Neural cell (in vitro differentiated cells): ENCODE data around the gene GATB. TPM values are rescaled to one million over a fixed set of nuclear protein-coding genes. Genes with fewer than 3 reads are reported as not detected.
A peak's percentile ranks its signal among the peaks of the same experiment; 100 is the strongest.

Source experiments
- H2AFZ ChIP-seq: fragments of 200-600, 300-800 bp; sonication (generic), shearing (Covaris generic); 2 replicates; pipeline ENCODE4 v1.6.0; 2014; ENCODE audit warnings: low read depth, mild to moderate bottlenecking, antibody characterized with exemption, low read length, moderate library complexity
- H3F3A ChIP-seq: fragments of 200-600 bp; shearing (Covaris generic); 2 replicates; pipeline ENCODE4 v1.6.1; 2016; ENCODE audit warnings: mild to moderate bottlenecking, moderate library complexity, mixed read lengths, antibody characterized with exemption, low read length; ENCODE audit not compliant: insufficient read depth, poor library complexity, severe bottlenecking
- H3K27ac ChIP-seq: fragments of 200-600, 300-800 bp; sonication (generic), shearing (Covaris generic); 2 replicates; pipeline ENCODE4 v1.5.1; 2014; ENCODE audit warnings: mild to moderate bottlenecking, low read length, moderate library complexity
- H3K27me3 ChIP-seq: fragments of 300-800, 200-600 bp; sonication (generic), shearing (Covaris generic); 2 replicates; pipeline ENCODE4 v1.6.0; 2014; ENCODE audit warnings: mild to moderate bottlenecking, low read depth, low read length, moderate library complexity; ENCODE audit not compliant: insufficient read depth
- H3K36me3 ChIP-seq: fragments of 300-800, 200-600 bp; sonication (generic), shearing (Covaris generic); 2 replicates; pipeline ENCODE4 v1.5.1; 2014; ENCODE audit warnings: mild to moderate bottlenecking, antibody characterized with exemption, low read length, moderate library complexity; ENCODE audit not compliant: insufficient read depth
- H3K4me2 ChIP-seq: fragments of 300-800, 200-600 bp; sonication (generic), shearing (Covaris generic); 2 replicates; pipeline ENCODE4 v1.6.0; 2014; ENCODE audit warnings: mild to moderate bottlenecking, low read length
- H3K4me3 ChIP-seq: fragments of 300-800, 200-600 bp; sonication (generic), shearing (Covaris generic); 2 replicates; pipeline ENCODE4 v1.5.1; 2014; ENCODE audit warnings: mild to moderate bottlenecking, low read length, moderate library complexity
- H3K79me2 ChIP-seq: fragments of 200-600 bp; shearing (Covaris generic); replicated peaks from 2 replicates; pipeline ENCODE4 v1.6.0; 2014; ENCODE audit warnings: mild to moderate bottlenecking, low read length, moderate library complexity; ENCODE audit not compliant: insufficient read depth
- H3K9ac ChIP-seq: fragments of 300-800, 200-600 bp; sonication (generic), shearing (Covaris generic); 2 replicates; pipeline ENCODE4 v1.6.1; 2016; ENCODE audit warnings: mild to moderate bottlenecking, low read length, mixed read lengths
- H3K9me2 ChIP-seq: fragments of 200-600 bp; shearing (Covaris generic); 2 replicates; pipeline ENCODE4 v1.6.1; 2016; ENCODE audit warnings: mild to moderate bottlenecking, low read length, mixed read lengths; ENCODE audit not compliant: insufficient read depth
- H3K9me3 ChIP-seq: fragments of 200-600, 300-800 bp; sonication (generic), shearing (Covaris generic); 2 replicates; pipeline ENCODE4 v1.6.1; 2016; ENCODE audit warnings: mild to moderate bottlenecking, mixed run types, low read length, moderate library complexity, mixed read lengths
- H4K20me1 ChIP-seq: fragments of 200-600 bp; shearing (Covaris generic); 2 replicates; pipeline ENCODE4 v1.6.1; 2016; ENCODE audit warnings: mild to moderate bottlenecking, mixed run types; ENCODE audit not compliant: insufficient read depth
- CTCF ChIP-seq: fragments of 450-650 bp; IDR thresholded peaks from 2 replicates; pipeline ENCODE4 v1.5.1; 2014; ENCODE audit warnings: antibody characterized with exemption, mild to moderate bottlenecking, moderate library complexity; ENCODE audit not compliant: poor library complexity, severe bottlenecking
- EP300 ChIP-seq: fragments of 450-650 bp; conservative IDR thresholded peaks from 2 replicates; pipeline ENCODE4 v1.6.1; 2014; ENCODE audit warnings: antibody characterized with exemption, mild to moderate bottlenecking, moderate library complexity; ENCODE audit not compliant: poor library complexity, severe bottlenecking
- EZH2 ChIP-seq: fragments of 200-600, 300-800 bp; shearing (Covaris generic), sonication (generic); IDR thresholded peaks from 2 replicates; pipeline ENCODE4 v1.6.1; 2014; ENCODE audit warnings: antibody characterized with exemption, low read length, borderline replicate concordance, mild to moderate bottlenecking; ENCODE audit not compliant: insufficient read depth, poor library complexity, severe bottlenecking
- MXI1 ChIP-seq: fragments of 450-650 bp; conservative IDR thresholded peaks from 2 replicates; pipeline ENCODE4 v1.6.1; 2014; ENCODE audit warnings: antibody characterized with exemption, mild to moderate bottlenecking; ENCODE audit not compliant: poor library complexity, severe bottlenecking
- RAD21 ChIP-seq: fragments of 450-650 bp; conservative IDR thresholded peaks from 2 replicates; pipeline ENCODE4 v1.6.1; 2014; ENCODE audit warnings: antibody characterized with exemption, mild to moderate bottlenecking, moderate library complexity
- REST ChIP-seq: IDR thresholded peaks from 2 replicates; pipeline ENCODE4 v1.6.1; 2012; ENCODE audit warnings: borderline replicate concordance
- SMC3 ChIP-seq: fragments of 450-650 bp; conservative IDR thresholded peaks from 2 replicates; pipeline ENCODE4 v1.6.1; 2014; ENCODE audit warnings: antibody characterized with exemption, mild to moderate bottlenecking, moderate library complexity; ENCODE audit not compliant: poor library complexity
- TAF1 ChIP-seq: IDR thresholded peaks from 2 replicates; pipeline ENCODE4 v1.6.1; 2012; ENCODE audit warnings: low read depth
- polyA plus RNA-seq: library from polyadenylated mRNA; depleted of rRNA; stranded (reverse); fragments of >200 nt; gene quantifications from 2 replicates; pipeline ENCODE4 v1.2.3, GENCODE V29; 2014

The GATB gene
- polyA plus RNA-seq, 1 donor from 2014 or later, result 15.3 TPM

GRCh38 chr4:151678048-151678872 is 82.5 kb downstream of the GATB start:
- Histone ChIP-seq H3K79me2 (no peaks in the 10 kb centered on the region), H3K9ac (peak overlapping the region; percentile 17), H3K9me3 (no peaks in the 10 kb centered on the region), H4K20me1 (no peaks in the 10 kb centered on the region), H3K27ac (peak overlapping the region; percentile 33), H3K4me3 (peak overlapping the region; percentile 37), H3K27me3 (no peaks in the 10 kb centered on the region), H3K9me2 (no peaks in the 10 kb centered on the region), H2AFZ (no peak overlapping the region), H3K4me2 (peak overlapping the region; percentile 25), H3F3A (no peaks in the 10 kb centered on the region), H3K36me3 (no peaks in the 10 kb centered on the region)
- TF ChIP-seq TAF1, result no peak
- no peak for TF ChIP-seq EZH2
- TF ChIP-seq REST, result no peak
- TF ChIP-seq EP300, result peak; percentile 81
- no peak for TF ChIP-seq MXI1
- TF ChIP-seq CTCF, result no peak
- no peak for TF ChIP-seq SMC3

GRCh38 chr4:151677193-151677592 is 83.6 kb downstream of the GATB start:
- Histone ChIP-seq H3K9ac (no peak overlapping the region), H3K79me2 (no peaks in the 10 kb centered on the region), H3F3A (no peaks in the 10 kb centered on the region), H3K27me3 (no peaks in the 10 kb centered on the region), H3K27ac (no peak overlapping the region), H3K36me3 (no peaks in the 10 kb centered on the region), H3K9me2 (no peaks in the 10 kb centered on the region), H4K20me1 (no peaks in the 10 kb centered on the region), H3K4me3 (no peak overlapping the region), H3K9me3 (no peaks in the 10 kb centered on the region), H3K4me2 (no peak overlapping the region), H2AFZ (no peak overlapping the region)
- TF ChIP-seq MXI1 (no peak), SMC3 (no peak), RAD21 (no peak), EZH2 (no peak), EP300 (no peak), REST (no peak), TAF1 (no peak), CTCF (no peak)
